HEK293T (cell line): ENCODE measurements around the gene FSCB.

Experiments
- CTCF ChIA-PET: fragments of 350-600 bp; formaldehyde crosslinking; extraction: SDS; loops from one replicate; lab custom pipeline; 2021; ENCODE audit warnings: antibody characterized with exemption, inconsistent platforms; lab: Yijun Ruan, JAX
- POLR2A ChIA-PET: fragments of 350-600 bp; formaldehyde crosslinking; extraction: SDS; loops from one replicate; lab custom pipeline; 2020; ENCODE audit warnings: antibody characterized with exemption, inconsistent platforms; lab: Yijun Ruan, JAX
- DNase-seq: peaks from one replicate; pipeline ENCODE4 v3.0.0; 2012; ENCODE audit warnings: mixed read lengths; ENCODE audit errors: extremely low spot score
- ARNT ChIP-seq: fragments of 450-650 bp; IDR thresholded peaks from 2 replicates; pipeline ENCODE4 v1.6.1; 2017; ENCODE audit warnings: mild to moderate bottlenecking
- BHLHE40 ChIP-seq: fragments of 450-650 bp; IDR thresholded peaks from 2 replicates; pipeline ENCODE4 v1.6.1; 2016; ENCODE audit warnings: mild to moderate bottlenecking, moderate library complexity, borderline replicate concordance
- CTBP1 ChIP-seq: fragments of 450-650 bp; IDR thresholded peaks from 2 replicates; pipeline ENCODE4 v1.6.1; 2016; ENCODE audit warnings: borderline replicate concordance
- ELF4 ChIP-seq: fragments of 450-650 bp; IDR thresholded peaks from 2 replicates; pipeline ENCODE4 v1.6.1; 2017; ENCODE audit warnings: antibody characterized with exemption
- FOXA1 ChIP-seq: fragments of 450-650 bp; IDR thresholded peaks from 2 replicates; pipeline ENCODE4 v1.6.1; 2016; ENCODE audit warnings: mild to moderate bottlenecking
- FOXK2 ChIP-seq: fragments of 450-650 bp; IDR thresholded peaks from 2 replicates; pipeline ENCODE4 v1.6.1; 2016; ENCODE audit warnings: mild to moderate bottlenecking
- FOXM1 ChIP-seq: fragments of 450-650 bp; IDR thresholded peaks from 2 replicates; pipeline ENCODE4 v1.6.1; 2017; ENCODE audit warnings: mild to moderate bottlenecking, borderline replicate concordance
- HDGF ChIP-seq: fragments of 450-650 bp; IDR thresholded peaks from 2 replicates; pipeline ENCODE4 v1.6.1; 2017; ENCODE audit warnings: antibody characterized with exemption, borderline replicate concordance
- L3MBTL2 ChIP-seq: fragments of 450-650 bp; conservative IDR thresholded peaks from 2 replicates; pipeline ENCODE4 v1.6.1; 2016; ENCODE audit warnings: mild to moderate bottlenecking
- LEF1 ChIP-seq: fragments of 450-650 bp; IDR thresholded peaks from 2 replicates; pipeline ENCODE4 v1.6.1; 2017; ENCODE audit warnings: mild to moderate bottlenecking, borderline replicate concordance
- NFRKB ChIP-seq: fragments of 450-650 bp; IDR thresholded peaks from 2 replicates; pipeline ENCODE4 v1.6.1; 2016; ENCODE audit warnings: mild to moderate bottlenecking, moderate library complexity
- SP1 ChIP-seq: fragments of 450-650 bp; IDR thresholded peaks from 2 replicates; pipeline ENCODE4 v1.6.1; 2017
- SUZ12 ChIP-seq: fragments of 450-650 bp; IDR thresholded peaks from 2 replicates; pipeline ENCODE4 v1.6.1; 2016; ENCODE audit warnings: mild to moderate bottlenecking
- TARDBP ChIP-seq: fragments of 450-650 bp; IDR thresholded peaks from 2 replicates; pipeline ENCODE4 v1.6.1; 2016
- ZNF384 ChIP-seq: fragments of 450-650 bp; IDR thresholded peaks from 2 replicates; pipeline ENCODE4 v1.6.1; 2016
- TF ChIP-seq, protein P1 (sequence below): fragments of 450-650 bp; IDR thresholded peaks from 2 replicates; pipeline ENCODE4 v1.6.1; 2016

Gene FSCB

DNA sequence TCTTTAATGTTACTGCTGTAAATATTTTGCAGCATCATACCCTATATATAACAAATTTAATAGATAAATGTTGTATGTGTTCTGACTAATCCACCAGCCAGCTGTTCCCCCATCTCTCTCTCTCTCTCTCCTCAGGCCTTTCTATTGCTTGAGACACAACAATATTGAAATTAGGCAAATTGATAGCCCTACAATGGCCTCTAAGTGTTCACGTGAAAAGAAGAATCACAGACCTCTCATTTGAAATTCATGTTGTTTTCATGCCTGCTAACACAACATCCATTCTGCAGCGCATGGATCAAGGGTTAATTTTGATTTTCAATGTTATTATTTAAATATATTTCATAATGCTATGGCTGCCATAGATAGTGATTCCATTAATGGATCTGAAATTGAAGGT, 1.8 kb upstream of the FSCB start:
- DNase-seq, result no peak
- ChIA-PET CTCF (no interaction called here), POLR2A (no interaction called here)
- TF ChIP-seq FOXK2, result no peak
- TF ChIP-seq, protein P1, sequence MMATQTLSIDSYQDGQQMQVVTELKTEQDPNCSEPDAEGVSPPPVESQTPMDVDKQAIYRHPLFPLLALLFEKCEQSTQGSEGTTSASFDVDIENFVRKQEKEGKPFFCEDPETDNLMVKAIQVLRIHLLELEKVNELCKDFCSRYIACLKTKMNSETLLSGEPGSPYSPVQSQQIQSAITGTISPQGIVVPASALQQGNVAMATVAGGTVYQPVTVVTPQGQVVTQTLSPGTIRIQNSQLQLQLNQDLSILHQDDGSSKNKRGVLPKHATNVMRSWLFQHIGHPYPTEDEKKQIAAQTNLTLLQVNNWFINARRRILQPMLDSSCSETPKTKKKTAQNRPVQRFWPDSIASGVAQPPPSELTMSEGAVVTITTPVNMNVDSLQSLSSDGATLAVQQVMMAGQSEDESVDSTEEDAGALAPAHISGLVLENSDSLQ, result no peak
- TF ChIP-seq ZNF384, result no peak
- TF ChIP-seq SUZ12, result no peak
- TF ChIP-seq ELF4, result no peak
- TF ChIP-seq FOXA1, result no peak
- TF ChIP-seq NFRKB, result no peak
- TF ChIP-seq ARNT, result no peak
- TF ChIP-seq FOXM1, result no peak
- TF ChIP-seq SP1, result no peak
- no peak for TF ChIP-seq TARDBP
- no peak for TF ChIP-seq BHLHE40

DNA sequence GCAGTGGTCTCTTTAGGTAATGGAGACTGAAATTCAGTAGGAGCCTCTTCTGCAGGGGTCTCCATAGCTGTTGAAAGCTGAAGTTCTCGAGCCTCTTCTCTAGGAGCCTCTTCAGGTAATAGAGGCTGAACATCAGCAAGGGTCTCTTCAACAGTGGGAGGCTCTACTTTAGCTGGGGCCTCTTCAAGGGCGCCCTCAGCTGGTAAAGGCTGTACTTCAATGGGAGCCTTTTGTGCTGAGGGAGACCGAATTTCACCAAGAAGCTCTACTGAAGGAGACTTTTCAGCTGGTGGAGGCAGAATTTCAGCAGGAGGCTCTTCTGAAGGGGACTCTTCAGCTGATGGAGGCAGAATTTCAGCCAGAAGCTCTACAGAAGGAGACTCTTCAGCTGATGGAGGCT, 1.5 kb downstream of the FSCB start:
- TF ChIP-seq FOXM1 (no peak), TARDBP (no peak), SP1 (no peak), LEF1 (no peak), CTBP1 (no peak), FOXA1 (no peak), NFRKB (no peak), HDGF (no peak), FOXK2 (no peak), ZNF384 (no peak), L3MBTL2 (no peak), ELF4 (no peak), BHLHE40 (no peak), SUZ12 (no peak), ARNT (no peak)
- TF ChIP-seq, protein P1, result no peak
- ChIA-PET POLR2A (no interaction called here), CTCF (interaction anchor here (0.6 to 1.1 kb wide), 3 partner anchors 15 to 341 kb away, joined by 3 read pairs; no protein-coding TSS in a partner anchor)
- DNase-seq, result peak; percentile 18

DNA sequence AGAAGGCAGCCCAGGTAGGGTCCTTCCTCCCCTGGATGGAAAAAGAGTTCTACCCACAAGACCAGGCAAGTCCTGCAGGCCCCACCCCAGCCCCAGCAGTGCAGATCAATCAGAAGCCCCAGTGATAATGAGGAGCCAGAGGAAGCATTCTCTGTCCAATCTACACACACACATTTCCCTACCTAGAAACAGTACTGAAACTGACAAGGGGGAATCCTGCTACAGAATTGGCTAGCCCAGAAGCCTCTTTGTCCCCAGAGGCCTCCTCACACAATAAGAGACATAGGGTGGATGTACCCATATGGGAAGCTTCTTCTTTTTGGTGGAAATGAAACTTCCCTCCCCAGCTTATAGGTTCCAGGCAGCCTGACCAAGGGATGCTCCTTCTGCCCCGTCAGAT, 9.9 kb downstream of the FSCB start:
- ChIA-PET CTCF (no interaction called here), POLR2A (no interaction called here)

DNA sequence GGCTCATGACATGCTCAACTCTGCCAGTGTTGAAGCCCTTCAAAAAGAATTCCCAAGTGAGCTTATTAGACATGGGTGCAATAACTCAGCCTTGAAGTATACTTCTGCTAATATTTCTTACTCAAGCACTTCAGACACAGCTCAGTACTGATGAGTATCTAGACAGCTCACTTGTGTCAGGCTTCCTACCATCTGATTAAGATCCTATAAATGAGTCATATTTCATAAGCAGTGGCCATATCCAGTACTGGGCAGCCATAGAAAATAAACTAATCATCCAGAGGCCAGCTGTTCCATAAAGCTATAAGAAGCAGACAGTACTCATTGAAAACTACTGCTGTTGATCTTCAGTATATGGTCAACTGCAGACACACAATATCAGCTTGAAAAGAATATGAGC, 12.9 kb downstream of the FSCB start:
- DNase-seq, result no peak
- TF ChIP-seq LEF1 (no peak), NFRKB (no peak), FOXA1 (no peak), HDGF (no peak), ARNT (no peak), FOXK2 (no peak), FOXM1 (no peak), TARDBP (no peak)
- ChIA-PET POLR2A (no interaction called here), CTCF (no interaction called here)

More for the DNA sequence above, 9.9 kb downstream of the FSCB start:
- no peak for DNase-seq
- TF ChIP-seq NFRKB, result no peak
- TF ChIP-seq FOXK2, result no peak
- TF ChIP-seq ARNT, result no peak
- no peak for TF ChIP-seq LEF1
- no peak for TF ChIP-seq CTBP1
- no peak for TF ChIP-seq FOXM1
- no peak for TF ChIP-seq L3MBTL2
- no peak for TF ChIP-seq ELF4
- TF ChIP-seq, protein P1, result no peak
- TF ChIP-seq BHLHE40, result no peak

DNA sequence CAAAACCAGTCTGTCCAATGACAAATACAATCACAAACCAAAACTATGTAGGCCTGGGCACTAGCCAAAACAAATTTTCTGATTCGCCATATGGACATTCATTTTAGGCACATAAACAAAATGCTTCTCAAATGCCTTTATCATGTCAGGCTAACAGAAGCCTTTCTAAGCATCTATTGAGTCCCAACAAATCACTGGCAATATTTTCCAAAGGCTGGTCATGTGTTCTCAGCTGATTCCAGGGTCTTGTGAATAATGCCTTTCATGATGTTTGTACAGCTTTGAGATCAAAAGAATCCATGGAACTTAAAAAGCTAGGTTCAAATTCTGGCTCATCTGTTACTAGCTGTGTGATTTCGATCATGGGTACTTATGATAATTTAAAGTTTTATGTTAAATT, 16.1 kb downstream of the FSCB start:
- DNase-seq, result no peak
- TF ChIP-seq L3MBTL2 (no peak), LEF1 (no peak), HDGF (no peak), FOXM1 (no peak)
- ChIA-PET POLR2A (no interaction called here), CTCF (no interaction called here)

DNA sequence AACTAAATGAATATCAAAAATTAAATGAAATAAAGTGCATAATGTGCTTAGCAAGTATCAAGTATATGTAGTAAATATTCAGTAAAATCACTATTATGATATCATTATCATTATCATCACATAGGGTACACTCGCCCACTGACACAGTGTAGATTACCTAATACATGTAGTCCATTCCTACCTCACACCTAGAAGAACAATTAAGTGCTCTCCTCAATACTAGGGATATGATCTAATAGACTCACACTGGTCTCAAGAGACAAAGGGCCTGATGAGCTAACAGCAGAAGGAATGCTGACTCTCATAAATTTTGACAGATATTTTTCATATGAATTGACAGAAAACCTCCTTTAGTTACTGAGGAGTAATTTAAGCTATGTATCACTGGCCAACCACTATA, 29.1 kb downstream of the FSCB start:
- TF ChIP-seq TARDBP, result no peak
- no peak for TF ChIP-seq SP1
- no peak for TF ChIP-seq CTBP1
- TF ChIP-seq ARNT, result no peak
- TF ChIP-seq ELF4, result no peak
- no peak for TF ChIP-seq NFRKB
- no peak for TF ChIP-seq FOXK2
- no peak for TF ChIP-seq ZNF384
- no peak for TF ChIP-seq HDGF
- no peak for TF ChIP-seq FOXM1
- TF ChIP-seq SUZ12, result no peak
- POLR2A ChIA-PET, result no interaction called here
- CTCF ChIA-PET, result no interaction called here

DNA sequence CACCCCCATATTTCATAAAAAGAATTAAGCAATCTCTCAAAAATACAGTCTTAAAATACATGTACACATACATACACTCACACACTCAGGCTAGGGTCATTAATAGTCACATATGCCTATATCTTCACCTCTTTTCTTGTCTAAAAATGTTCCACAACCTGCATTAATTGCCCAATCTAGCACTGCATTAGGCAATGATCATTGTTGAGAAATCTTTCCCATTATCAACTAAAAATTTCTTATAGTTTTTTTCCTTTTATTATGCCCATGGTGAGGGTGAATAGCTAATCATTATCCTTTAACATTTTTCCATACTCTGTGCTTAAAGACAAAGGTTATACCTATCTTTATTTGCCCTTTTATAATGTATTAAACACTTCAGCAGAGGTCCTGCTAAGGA, 38.3 kb downstream of the FSCB start:
- CTCF ChIA-PET, result no interaction called here

More for the DNA sequence above, 29.1 kb downstream of the FSCB start:
- DNase-seq, result no peak

More for the DNA sequence above, 38.3 kb downstream of the FSCB start:
- TF ChIP-seq TARDBP, result no peak
- no peak for TF ChIP-seq ARNT
- TF ChIP-seq NFRKB, result no peak
- no peak for TF ChIP-seq SP1
- no peak for TF ChIP-seq ZNF384
- no peak for TF ChIP-seq ELF4
- no peak for TF ChIP-seq L3MBTL2
- no peak for TF ChIP-seq FOXM1
- TF ChIP-seq, protein P1, result no peak
- TF ChIP-seq LEF1, result no peak
- no peak for TF ChIP-seq HDGF
- TF ChIP-seq SUZ12, result no peak
- TF ChIP-seq FOXK2, result no peak
- no peak for TF ChIP-seq BHLHE40
- POLR2A ChIA-PET, result no interaction called here
- no peak for DNase-seq
